Type B pancreatic cell (in vitro differentiated cells): Measurements from ENCODE around the gene FKBP5. TPM values are rescaled to one million over a fixed set of nuclear protein-coding genes. Genes with fewer than 3 reads are reported as not detected.

Experiments used
- DNase-seq: peaks from one replicate; pipeline ENCODE4 v3.0.0; 2021; ENCODE audit warnings: mixed read lengths; ENCODE audit not compliant: unreplicated experiment; ENCODE audit errors: extremely low spot score
- H3K27ac Mint-ChIP-seq: 2 replicates; pipeline ENCODE4 v1.8.0; 2021; ENCODE audit warnings: mild to moderate bottlenecking, mixed read lengths
- H3K27me3 Mint-ChIP-seq: 2 replicates; pipeline ENCODE4 v1.8.0; 2021; ENCODE audit warnings: mixed read lengths
- H3K36me3 Mint-ChIP-seq: 2 replicates; pipeline ENCODE4 v1.8.0; 2021; ENCODE audit warnings: mixed read lengths
- H3K4me1 Mint-ChIP-seq: one replicate; pipeline ENCODE4 v1.8.0; 2021; ENCODE audit warnings: mixed read lengths; ENCODE audit not compliant: unreplicated experiment
- H3K4me3 Mint-ChIP-seq: 2 replicates; pipeline ENCODE4 v1.8.0; 2021; ENCODE audit warnings: mild to moderate bottlenecking, mixed read lengths
- H3K9me3 Mint-ChIP-seq: 2 replicates; pipeline ENCODE4 v1.8.0; 2021; ENCODE audit warnings: mixed read lengths
- CTCF ChIP-seq: fragments of 200-600 bp; sonication (generic); conservative IDR thresholded peaks from 2 replicates; pipeline ENCODE4 v1.5.0; 2021; ENCODE audit warnings: antibody characterized with exemption, mild to moderate bottlenecking
- total RNA-seq: library from RNA; stranded (reverse); gene quantifications from 2 replicates; pipeline ENCODE4 v1.2.1, GENCODE V29; 2021; ENCODE audit warnings: low replicate concordance

FKBP5 gene
- total RNA-seq, 1 donor from 2014 or later = 12.5 TPM

GRCh38 chr6:35590622-35591066 lies 98.1 kb downstream of the FKBP5 start:
- peaks cover 3% of the 10 kb centered on the region for H3K36me3 Mint-ChIP-seq
- no peak overlapping the region for H3K27ac Mint-ChIP-seq
- H3K9me3 Mint-ChIP-seq = no peaks in the 10 kb centered on the region
- no peaks in the 10 kb centered on the region for H3K4me1 Mint-ChIP-seq
- no peak overlapping the region for H3K4me3 Mint-ChIP-seq
- DNase-seq = no peak
- no peak for TF ChIP-seq CTCF
- H3K27me3 Mint-ChIP-seq = no peaks in the 10 kb centered on the region

- Mint-ChIP-seq H3K4me1 (no peaks in the 10 kb centered on the region), H3K4me3 (no peak overlapping the region), H3K9me3 (no peaks in the 10 kb centered on the region), H3K27me3 (no peaks in the 10 kb centered on the region), H3K27ac (no peak overlapping the region), H3K36me3 (peaks cover 3% of the 10 kb centered on the region)
- no peak for DNase-seq
- no peak for TF ChIP-seq CTCF
These were observed 98.8 kb downstream of the FKBP5 start for GRCh38 chr6:35589904-35590303.

GRCh38 chr6:35589201-35589739 lies 99.4 kb downstream of the FKBP5 start:
- H3K4me3 Mint-ChIP-seq = no peak overlapping the region
- no peaks in the 10 kb centered on the region for H3K27me3 Mint-ChIP-seq
- peaks cover under 1% of the 10 kb centered on the region for H3K4me1 Mint-ChIP-seq
- no peaks in the 10 kb centered on the region for H3K9me3 Mint-ChIP-seq
- peaks cover under 1% of the 10 kb centered on the region for H3K36me3 Mint-ChIP-seq
- no peak overlapping the region for H3K27ac Mint-ChIP-seq
- no peak for DNase-seq
- no peak for TF ChIP-seq CTCF

GRCh38 chr6:35587167-35587566 lies 101.5 kb downstream of the FKBP5 start:
- no peaks in the 10 kb centered on the region for H3K36me3 Mint-ChIP-seq
- no peak overlapping the region for H3K27ac Mint-ChIP-seq
- H3K4me3 Mint-ChIP-seq = no peak overlapping the region
- no peak for DNase-seq
- no peak for TF ChIP-seq CTCF
- H3K4me1 Mint-ChIP-seq = peaks cover 5% of the 10 kb centered on the region
- H3K27me3 Mint-ChIP-seq = no peaks in the 10 kb centered on the region
- no peaks in the 10 kb centered on the region for H3K9me3 Mint-ChIP-seq

GRCh38 chr6:35586542-35586941 lies 102.2 kb downstream of the FKBP5 start:
- H3K36me3 Mint-ChIP-seq = no peaks in the 10 kb centered on the region
- no peaks in the 10 kb centered on the region for H3K27me3 Mint-ChIP-seq
- peaks cover 5% of the 10 kb centered on the region for H3K4me1 Mint-ChIP-seq
- H3K4me3 Mint-ChIP-seq = no peak overlapping the region
- H3K27ac Mint-ChIP-seq = no peak overlapping the region
- no peaks in the 10 kb centered on the region for H3K9me3 Mint-ChIP-seq
- no peak for TF ChIP-seq CTCF
- no peak for DNase-seq

- no peak overlapping the region for H3K27ac Mint-ChIP-seq
- no peaks in the 10 kb centered on the region for H3K36me3 Mint-ChIP-seq
- no peak for TF ChIP-seq CTCF
- DNase-seq = no peak
- no peaks in the 10 kb centered on the region for H3K9me3 Mint-ChIP-seq
- H3K27me3 Mint-ChIP-seq = no peaks in the 10 kb centered on the region
- H3K4me3 Mint-ChIP-seq = no peak overlapping the region
- H3K4me1 Mint-ChIP-seq = peaks cover 5% of the 10 kb centered on the region
These were observed 103.1 kb downstream of the FKBP5 start for GRCh38 chr6:35585658-35586057.
